ENCODE data around the gene NUDT3.
"Not testable (repeated sequence)": the region's sequence is repeated elsewhere in the genome, so short reads cannot be mapped to it uniquely, and the experiment has no call there.

DNA sequence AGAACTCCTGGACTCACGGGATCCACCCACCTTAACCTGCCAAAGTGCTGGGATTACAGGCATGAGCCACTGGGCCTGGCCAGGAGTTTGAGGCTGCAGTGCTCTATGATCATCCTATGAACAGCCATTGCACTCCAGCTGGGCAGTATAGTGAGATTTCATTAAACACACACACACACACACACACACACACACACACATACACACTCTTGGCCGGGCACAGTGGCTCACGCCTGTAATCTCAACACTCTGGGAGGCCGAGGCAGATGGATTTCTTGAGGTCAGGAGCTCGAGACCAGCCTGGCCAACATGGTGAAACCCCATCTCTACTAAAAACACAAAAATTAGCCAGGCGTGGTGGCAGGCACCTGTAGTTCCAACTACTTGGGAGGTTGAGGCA, 38.2 kb downstream of the NUDT3 start:
- TF ChIP-seq CTCF (IDR thresholded peaks at IDR 0.05); RAD21 (IDR thresholded peaks at IDR 0.05; ENCODE audit: low read length); RXRA (IDR thresholded peaks at IDR 0.05; ENCODE audit: borderline replicate concordance, low read depth); CHD2 (IDR thresholded peaks at IDR 0.05; ENCODE audit: low read length, partially characterized antibody); TAF1 (IDR thresholded peaks at IDR 0.05; ENCODE audit: borderline replicate concordance, low read depth, low read length); YY1 (IDR thresholded peaks at IDR 0.05; ENCODE audit: low read depth); SMC3 (IDR thresholded peaks at IDR 0.05; ENCODE audit: low read depth, low read length); USF1 (IDR thresholded peaks at IDR 0.05; ENCODE audit: borderline replicate concordance, low read depth): not testable (repeated sequence)
- TF ChIP-seq, protein P1, sequence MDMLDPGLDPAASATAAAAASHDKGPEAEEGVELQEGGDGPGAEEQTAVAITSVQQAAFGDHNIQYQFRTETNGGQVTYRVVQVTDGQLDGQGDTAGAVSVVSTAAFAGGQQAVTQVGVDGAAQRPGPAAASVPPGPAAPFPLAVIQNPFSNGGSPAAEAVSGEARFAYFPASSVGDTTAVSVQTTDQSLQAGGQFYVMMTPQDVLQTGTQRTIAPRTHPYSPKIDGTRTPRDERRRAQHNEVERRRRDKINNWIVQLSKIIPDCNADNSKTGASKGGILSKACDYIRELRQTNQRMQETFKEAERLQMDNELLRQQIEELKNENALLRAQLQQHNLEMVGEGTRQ (IDR thresholded peaks at IDR 0.05; ENCODE audit: borderline replicate concordance, low read depth, low read length) = not testable (repeated sequence)
- TF ChIP-seq, protein P2, sequence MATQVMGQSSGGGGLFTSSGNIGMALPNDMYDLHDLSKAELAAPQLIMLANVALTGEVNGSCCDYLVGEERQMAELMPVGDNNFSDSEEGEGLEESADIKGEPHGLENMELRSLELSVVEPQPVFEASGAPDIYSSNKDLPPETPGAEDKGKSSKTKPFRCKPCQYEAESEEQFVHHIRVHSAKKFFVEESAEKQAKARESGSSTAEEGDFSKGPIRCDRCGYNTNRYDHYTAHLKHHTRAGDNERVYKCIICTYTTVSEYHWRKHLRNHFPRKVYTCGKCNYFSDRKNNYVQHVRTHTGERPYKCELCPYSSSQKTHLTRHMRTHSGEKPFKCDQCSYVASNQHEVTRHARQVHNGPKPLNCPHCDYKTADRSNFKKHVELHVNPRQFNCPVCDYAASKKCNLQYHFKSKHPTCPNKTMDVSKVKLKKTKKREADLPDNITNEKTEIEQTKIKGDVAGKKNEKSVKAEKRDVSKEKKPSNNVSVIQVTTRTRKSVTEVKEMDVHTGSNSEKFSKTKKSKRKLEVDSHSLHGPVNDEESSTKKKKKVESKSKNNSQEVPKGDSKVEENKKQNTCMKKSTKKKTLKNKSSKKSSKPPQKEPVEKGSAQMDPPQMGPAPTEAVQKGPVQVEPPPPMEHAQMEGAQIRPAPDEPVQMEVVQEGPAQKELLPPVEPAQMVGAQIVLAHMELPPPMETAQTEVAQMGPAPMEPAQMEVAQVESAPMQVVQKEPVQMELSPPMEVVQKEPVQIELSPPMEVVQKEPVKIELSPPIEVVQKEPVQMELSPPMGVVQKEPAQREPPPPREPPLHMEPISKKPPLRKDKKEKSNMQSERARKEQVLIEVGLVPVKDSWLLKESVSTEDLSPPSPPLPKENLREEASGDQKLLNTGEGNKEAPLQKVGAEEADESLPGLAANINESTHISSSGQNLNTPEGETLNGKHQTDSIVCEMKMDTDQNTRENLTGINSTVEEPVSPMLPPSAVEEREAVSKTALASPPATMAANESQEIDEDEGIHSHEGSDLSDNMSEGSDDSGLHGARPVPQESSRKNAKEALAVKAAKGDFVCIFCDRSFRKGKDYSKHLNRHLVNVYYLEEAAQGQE (IDR thresholded peaks at IDR 0.05; ENCODE audit: low read depth, low read length) = not testable (repeated sequence)
